GM12878 (cell line): ENCODE measurements around the gene AFAP1. TPM values are rescaled to one million over a fixed set of nuclear protein-coding genes. Genes with fewer than 3 reads are reported as not detected.

Experiments used
- ATAC-seq: fragments of 200-7000 bp; cut with Tn5 transposase; 3 replicates; pipeline ENCODE4 v1.9.1; 2020; ENCODE audit warnings: mild to moderate bottlenecking, moderate library complexity
- BruUV-seq: library from RNA; stranded (reverse); fragments of 400-500 nt; replicated peaks from 2 replicates; lab custom pipeline; 2021; lab: Mats Ljungman, UMichigan
- CTCF ChIA-PET: fragments of 300-600 bp; sonication (Branson Sonifier 250); formaldehyde crosslinking; extraction: SDS; loops from one replicate; lab custom pipeline; 2021; ENCODE audit warnings: inconsistent platforms; lab: Yijun Ruan, JAX
- POLR2A ChIA-PET: fragments of 350-600 bp; formaldehyde crosslinking; extraction: SDS; loops from one replicate; lab custom pipeline; 2021; ENCODE audit warnings: inconsistent platforms; lab: Charles Lee
- RAD21 ChIA-PET: fragments of 300-600 bp; sonication (Branson Sonifier 250); formaldehyde crosslinking; loops from one replicate; lab custom pipeline; 2023; ENCODE audit warnings: antibody characterized with exemption; ENCODE audit not compliant: unreplicated experiment; lab: Charles Lee
- SMC1A ChIA-PET: fragments of 300-600 bp; sonication (Branson Sonifier 250); formaldehyde crosslinking; loops from one replicate; lab custom pipeline; 2023; ENCODE audit not compliant: unreplicated experiment, uncharacterized antibody; lab: Charles Lee
- DNase-seq: peaks from one replicate; pipeline ENCODE4 v3.0.0-alpha.2; 2011; ENCODE audit warnings: low read depth, low spot score
- FAIRE-seq: peaks from 3 replicates; lab custom pipeline; 2011; peaks lifted over from hg19 to GRCh38; lab: Jason Lieb, UNC
- H2AFZ ChIP-seq: 2 replicates; pipeline ENCODE4 v1.6.0; 2011; ENCODE audit warnings: low read depth, low read length, control low read depth; ENCODE audit not compliant: control insufficient read depth
- H3K27ac ChIP-seq: 2 replicates; pipeline ENCODE4 v1.5.1; 2011; ENCODE audit warnings: control low read depth; ENCODE audit not compliant: control insufficient read depth, insufficient read depth
- H3K27me3 ChIP-seq, 2 experiments: replicated peaks in 1 of 2; 2 replicates each; pipeline versions ENCODE4 v1.6.0 to v1.6.1; 2011; ENCODE audit warnings: low read length in 1 of 2; ENCODE audit not compliant: control insufficient read depth in 2 of 2, insufficient read depth in 2 of 2
- H3K36me3 ChIP-seq, 2 experiments: 2 replicates each; pipeline ENCODE4 v1.5.1; 2011; ENCODE audit warnings: low read length in 1 of 2; ENCODE audit not compliant: control insufficient read depth in 2 of 2, insufficient read depth in 2 of 2
- H3K4me1 ChIP-seq: 2 replicates; pipeline ENCODE4 v1.6.1; 2011; ENCODE audit warnings: mild to moderate bottlenecking, low read length, moderate library complexity, mixed read lengths; ENCODE audit not compliant: control insufficient read depth, insufficient read depth
- H3K4me2 ChIP-seq: 2 replicates; pipeline ENCODE4 v1.6.0; 2011; ENCODE audit warnings: control low read depth; ENCODE audit not compliant: control insufficient read depth, insufficient read depth
- H3K4me3 ChIP-seq: fragments of 200-600 bp; sonication (generic); 2 replicates; pipeline ENCODE4 v1.5.1; 2016
- H3K79me2 ChIP-seq: 2 replicates; pipeline ENCODE4 v1.6.0; 2011; ENCODE audit warnings: low read length; ENCODE audit not compliant: control insufficient read depth, insufficient read depth
- H3K9ac ChIP-seq: 2 replicates; pipeline ENCODE4 v1.8.0; 2011; ENCODE audit warnings: low read length, control low read depth, mixed read lengths; ENCODE audit not compliant: control insufficient read depth, insufficient read depth
- H3K9me3 ChIP-seq: replicated peaks from 3 replicates; pipeline ENCODE4 v1.5.1; 2011; ENCODE audit warnings: mild to moderate bottlenecking, low read length; ENCODE audit not compliant: control insufficient read depth, insufficient read depth
- H4K20me1 ChIP-seq: 2 replicates; pipeline ENCODE4 v1.6.0; 2011; ENCODE audit not compliant: control insufficient read depth, insufficient read depth
- BMI1 ChIP-seq: fragments of 450-650 bp; IDR thresholded peaks from 2 replicates; pipeline ENCODE4 v1.6.1; 2016; ENCODE audit warnings: mild to moderate bottlenecking, moderate library complexity, borderline replicate concordance
- CEBPB ChIP-seq, 2 experiments: fragments of 150-350 bp in 1 of 2; IDR thresholded peaks; 2 replicates each; pipeline ENCODE4 v1.6.1; 2012 to 2014; ENCODE audit warnings: low read depth in 2 of 2, low read length in 2 of 2, borderline replicate concordance in 1 of 2, inconsistent platforms in 1 of 2
- DPF2 ChIP-seq: fragments of 450-650 bp; IDR thresholded peaks from 2 replicates; pipeline ENCODE4 v1.6.1; 2017; ENCODE audit warnings: mild to moderate bottlenecking
- HDAC6 ChIP-seq: fragments of 200-600 bp; sonication (generic); IDR thresholded peaks from one replicate; pipeline ENCODE4 v1.8.0; 2017; ENCODE audit warnings: antibody characterized with exemption; ENCODE audit not compliant: unreplicated experiment
- HDGF ChIP-seq: fragments of 450-650 bp; IDR thresholded peaks from 2 replicates; pipeline ENCODE4 v1.6.1; 2016; ENCODE audit warnings: antibody characterized with exemption
- IKZF2 ChIP-seq, 2 experiments: fragments of 450-650 bp; IDR thresholded peaks; 2 replicates each; pipeline ENCODE4 v1.6.1; 2017; ENCODE audit warnings: mild to moderate bottlenecking in 2 of 2, moderate library complexity in 2 of 2
- IRF5 ChIP-seq: fragments of 450-650 bp; IDR thresholded peaks from 2 replicates; pipeline ENCODE4 v1.6.1; 2017; ENCODE audit warnings: borderline replicate concordance
- KLF5 ChIP-seq: fragments of 450-650 bp; IDR thresholded peaks from 2 replicates; pipeline ENCODE4 v1.6.1; 2014; ENCODE audit warnings: mild to moderate bottlenecking; ENCODE audit not compliant: partially characterized antibody
- NBN ChIP-seq: fragments of 450-650 bp; IDR thresholded peaks from 2 replicates; pipeline ENCODE4 v1.6.1; 2016
- NFYA ChIP-seq: IDR thresholded peaks from 2 replicates; pipeline ENCODE4 v1.6.1; 2011; ENCODE audit warnings: low read depth, mild to moderate bottlenecking, low read length, improper control_type of control experiment, borderline replicate concordance
- NFYB ChIP-seq: IDR thresholded peaks from 2 replicates; pipeline ENCODE4 v1.6.1; 2011; ENCODE audit warnings: low read depth, mild to moderate bottlenecking, low read length, improper control_type of control experiment, moderate library complexity; ENCODE audit not compliant: insufficient read depth
- PAX8 ChIP-seq: fragments of 450-650 bp; IDR thresholded peaks from 2 replicates; pipeline ENCODE4 v1.6.1; 2017; ENCODE audit warnings: mild to moderate bottlenecking, moderate library complexity
- RAD21 ChIP-seq: IDR thresholded peaks from 2 replicates; pipeline ENCODE4 v1.6.1; 2011; ENCODE audit warnings: mild to moderate bottlenecking, low read depth, low read length, moderate library complexity; ENCODE audit not compliant: insufficient read depth
- RCOR1 ChIP-seq: conservative IDR thresholded peaks from 2 replicates; pipeline ENCODE4 v1.6.1; 2012; ENCODE audit warnings: low read depth, low read length, improper control_type of control experiment
- SP1 ChIP-seq: IDR thresholded peaks from one replicate; pipeline ENCODE4 v1.6.1; 2011; ENCODE audit warnings: low read depth, low read length
- SREBF2 ChIP-seq: IDR thresholded peaks from 2 replicates; pipeline ENCODE4 v1.6.1; 2012; ENCODE audit warnings: mild to moderate bottlenecking, low read length
- ZNF384 ChIP-seq: IDR thresholded peaks from 2 replicates; pipeline ENCODE4 v1.6.1; 2012; ENCODE audit warnings: low read depth, mild to moderate bottlenecking, low read length, improper control_type of control experiment, borderline replicate concordance
- ZNF592 ChIP-seq: fragments of 450-650 bp; IDR thresholded peaks from 2 replicates; pipeline ENCODE4 v1.6.1; 2017; ENCODE audit warnings: mild to moderate bottlenecking, moderate library complexity
- ZNF622 ChIP-seq: fragments of 450-650 bp; IDR thresholded peaks from 2 replicates; pipeline ENCODE4 v1.6.1; 2017; ENCODE audit warnings: mild to moderate bottlenecking, inconsistent platforms
- WGBS: methylation state at CpG from one replicate; pipeline ENCODE4 v1.1.6; 2016; ENCODE audit warnings: low lambda C conversion rate; ENCODE audit not compliant: insufficient replicate concordance, insufficient coverage; ENCODE audit errors: missing lambda C conversion rate; 5-methylcytosine and 5-hydroxymethylcytosine counted together
- in situ Hi-C: fragments of 300-500 bp; cut with MboI; formaldehyde crosslinking; loops from 9 replicates; pipeline ENCODE4 v1.14.3; 2018; ENCODE audit warnings: mixed read lengths
- intact Hi-C: fragments of 100-400 bp; cut with micrococcal nuclease; formaldehyde crosslinking; loops from one replicate; pipeline ENCODE4 v1.14.2; 2022; ENCODE audit not compliant: unreplicated experiment
- polyA plus RNA-seq, 11 experiments: library from polyadenylated mRNA; depleted of rRNA in 4 of 11; unstranded in 6 of 11; stranded (reverse) in 5 of 11; fragments of >200 nt; fragmentation: Nextera tagmentation in 4 of 11; fragmentation: Illumina TruSeq in 1 of 11; extraction: Ambion mirVana in 4 of 11; extraction: Trizol in 1 of 11; gene quantifications; 1 replicate in 1 of 11; 2 replicates in 10 of 11; pipeline versions ENCODE4 v1.2.1 to v1.2.3, GENCODE V29; 2011 to 2016; ENCODE audit warnings: inconsistent platforms in 2 of 11, missing spikeins in 2 of 11, low read depth in 1 of 11
- total RNA-seq, 4 experiments: library from RNA; depleted of rRNA in 3 of 4; stranded (reverse); fragments of >200 nt in 3 of 4; fragmentation: Illumina TruSeq in 1 of 4; extraction: Trizol in 1 of 4; gene quantifications; 2 replicates each; pipeline versions ENCODE4 v1.2.1 to v1.2.3, GENCODE V29; 2013 to 2021

The AFAP1 gene
- total and polyA plus RNA-seq, 10 of the 15 experiments (the other 5 are each of a cell fraction or from before 2014, with no cell fraction given) = 0.02 to 0.23 (median 0.09) TPM; not detected in 1

- CTCF ChIA-PET = interaction anchor here (1.2 to 1.4 kb wide), 2 partner anchors 12 to 14 kb away, joined by 3 to 4 read pairs; no protein-coding TSS in a partner anchor
- no TSS peak for BruUV-seq
- RAD21 ChIA-PET = no interaction called here
- H3K4me1 ChIP-seq = no peaks in the 10 kb centered on the region
- no peak overlapping the region for H3K27ac ChIP-seq
- WGBS = 54% methylated on average over 5 of the region's 5 CpGs
- intact Hi-C loops = no loop called here
- ATAC-seq = no peak
- H3K27me3 ChIP-seq = peaks cover 0 to 2% of the 10 kb centered on the region in 2 experiments
- H3K9ac ChIP-seq = no peak overlapping the region
- H4K20me1 ChIP-seq = no peaks in the 10 kb centered on the region
- TF ChIP-seq DPF2 = no peak
- no peak for TF ChIP-seq ZNF384
- TF ChIP-seq KLF5 = no peak
- TF ChIP-seq CEBPB (IDR thresholded peaks at IDR 0.05; ENCODE audit: borderline replicate concordance in 1 of 2, low read depth in 2 of 2, low read length in 2 of 2) = no peak
- TF ChIP-seq ZNF622 = no peak
- no peak for TF ChIP-seq IKZF2 (IDR thresholded peaks at IDR 0.05)
- TF ChIP-seq NBN = no peak
- TF ChIP-seq BMI1 = no peak
- no peak for TF ChIP-seq IRF5
- no peak for TF ChIP-seq HDAC6
- no peak for TF ChIP-seq HDGF
- no peak for TF ChIP-seq SREBF2
- TF ChIP-seq RCOR1 = no peak
- no peak for TF ChIP-seq SP1
- TF ChIP-seq RAD21 = no peak
- TF ChIP-seq NFYB = no peak
- no peak for TF ChIP-seq PAX8
- no peak for TF ChIP-seq NFYA
- TF ChIP-seq ZNF592 = no peak
- no peak overlapping the region for H3K4me3 ChIP-seq
- in situ Hi-C loops = no loop called here
- DNase-seq = no peak
- no peaks in the 10 kb centered on the region for H3K79me2 ChIP-seq
- H2AFZ ChIP-seq = no peak overlapping the region
- no peak overlapping the region for H3K4me2 ChIP-seq
- H3K36me3 ChIP-seq = no peaks in the 10 kb centered on the region
- POLR2A ChIA-PET = no interaction called here
- FAIRE-seq = no peak
- SMC1A ChIA-PET = no interaction called here
- H3K9me3 ChIP-seq = no peaks in the 10 kb centered on the region
These were observed 121.2 kb downstream of the AFAP1 start for GRCh38 chr4:7818399-7818911.
